Measurements from ENCODE around the gene C11orf24. TPM values are rescaled to one million over a fixed set of nuclear protein-coding genes. Genes with fewer than 3 reads are reported as not detected.
"Not testable (repeated sequence)": the region's sequence is repeated elsewhere in the genome, so short reads cannot be mapped to it uniquely, and the experiment has no call there.

C11orf24 gene
- total RNA-seq, 1 donor from 2014 or later = 27.5 TPM

GRCh38 chr11:68300076-68300830 is 28.5 kb upstream of the C11orf24 start:
- H3K27me3 ChIP-seq (ENCODE audit: control insufficient read depth, insufficient read depth, low read length) = no peaks in the 10 kb centered on the region
- no peaks in the 10 kb centered on the region for H3K36me3 ChIP-seq (ENCODE audit: control insufficient read depth, insufficient read depth, low read length)
- H3K4me3 ChIP-seq (ENCODE audit: low read depth, low read length) = no peak overlapping the region
- TF ChIP-seq, protein P1, sequence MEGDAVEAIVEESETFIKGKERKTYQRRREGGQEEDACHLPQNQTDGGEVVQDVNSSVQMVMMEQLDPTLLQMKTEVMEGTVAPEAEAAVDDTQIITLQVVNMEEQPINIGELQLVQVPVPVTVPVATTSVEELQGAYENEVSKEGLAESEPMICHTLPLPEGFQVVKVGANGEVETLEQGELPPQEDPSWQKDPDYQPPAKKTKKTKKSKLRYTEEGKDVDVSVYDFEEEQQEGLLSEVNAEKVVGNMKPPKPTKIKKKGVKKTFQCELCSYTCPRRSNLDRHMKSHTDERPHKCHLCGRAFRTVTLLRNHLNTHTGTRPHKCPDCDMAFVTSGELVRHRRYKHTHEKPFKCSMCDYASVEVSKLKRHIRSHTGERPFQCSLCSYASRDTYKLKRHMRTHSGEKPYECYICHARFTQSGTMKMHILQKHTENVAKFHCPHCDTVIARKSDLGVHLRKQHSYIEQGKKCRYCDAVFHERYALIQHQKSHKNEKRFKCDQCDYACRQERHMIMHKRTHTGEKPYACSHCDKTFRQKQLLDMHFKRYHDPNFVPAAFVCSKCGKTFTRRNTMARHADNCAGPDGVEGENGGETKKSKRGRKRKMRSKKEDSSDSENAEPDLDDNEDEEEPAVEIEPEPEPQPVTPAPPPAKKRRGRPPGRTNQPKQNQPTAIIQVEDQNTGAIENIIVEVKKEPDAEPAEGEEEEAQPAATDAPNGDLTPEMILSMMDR (IDR thresholded peaks at IDR 0.05; ENCODE audit: insufficient read depth, low read length, poor library complexity, severe bottlenecking) = no peak
- DNase-seq (ENCODE audit: low read depth) = no peak

- not testable (repeated sequence) for H3K27me3 ChIP-seq (ENCODE audit: control insufficient read depth, insufficient read depth, low read length); H3K36me3 ChIP-seq (ENCODE audit: control insufficient read depth, insufficient read depth, low read length); H3K4me3 ChIP-seq (ENCODE audit: low read depth, low read length); DNase-seq (ENCODE audit: low read depth)
These were observed 27.7 kb upstream of the C11orf24 start for GRCh38 chr11:68299517-68299879.

GRCh38 chr11:68298659-68299516 is 27.1 kb upstream of the C11orf24 start:
- Histone ChIP-seq H3K36me3 (ENCODE audit: control insufficient read depth, insufficient read depth, low read length) (no peaks in the 10 kb centered on the region), H3K27me3 (ENCODE audit: control insufficient read depth, insufficient read depth, low read length) (no peaks in the 10 kb centered on the region), H3K4me3 (ENCODE audit: low read depth, low read length) (no peak overlapping the region)
- DNase-seq (ENCODE audit: low read depth) = no peak
- TF ChIP-seq, protein P1 (IDR thresholded peaks at IDR 0.05; ENCODE audit: insufficient read depth, low read length, poor library complexity, severe bottlenecking) = no peak

DNA sequence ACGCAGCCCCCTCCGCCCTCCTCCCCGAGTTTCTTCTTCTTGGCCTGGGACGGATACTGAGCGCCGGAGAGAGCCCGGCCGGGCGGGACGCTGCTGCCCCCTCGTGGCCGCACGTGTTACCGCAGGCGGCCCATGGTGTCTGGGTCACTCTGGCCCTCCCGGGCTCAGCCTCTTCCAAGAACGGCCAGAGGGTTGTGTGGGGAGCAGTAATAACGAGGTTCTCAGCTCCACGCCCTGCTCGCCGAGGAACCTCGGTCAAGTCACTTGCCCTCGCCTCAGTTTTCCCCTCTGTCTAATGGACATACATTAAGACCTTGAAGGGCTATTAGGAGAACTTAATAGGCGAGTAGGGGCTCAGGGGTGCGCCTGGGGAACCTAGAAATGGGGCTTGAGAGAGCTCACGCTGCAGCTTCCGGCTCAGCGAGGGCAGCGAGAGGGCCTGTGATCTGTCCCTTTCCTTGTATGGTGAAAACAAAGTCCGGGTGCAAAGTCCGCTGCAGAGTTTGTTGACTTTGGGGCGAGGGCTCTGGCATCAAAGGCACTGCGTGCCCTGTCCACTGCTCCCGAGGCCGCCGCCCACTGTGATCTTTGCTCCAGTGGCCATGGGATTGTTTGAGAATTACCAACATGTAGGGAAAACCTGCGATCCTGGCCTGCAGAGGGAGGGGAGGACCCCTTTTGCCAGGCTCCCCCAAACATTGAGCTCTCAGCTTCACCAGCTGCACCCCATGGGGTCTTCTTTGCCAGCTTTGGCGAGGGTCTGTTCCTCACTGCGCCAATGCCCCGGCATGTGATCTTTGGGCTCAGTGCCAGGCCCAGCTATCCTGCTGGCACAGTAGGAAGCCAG is 26.3 kb upstream of the C11orf24 start:
- DNase-seq (ENCODE audit: low read depth) = no peak
- TF ChIP-seq, protein P1 (IDR thresholded peaks at IDR 0.05; ENCODE audit: insufficient read depth, low read length, poor library complexity, severe bottlenecking) = peak; percentile 99
- Histone ChIP-seq H3K36me3 (ENCODE audit: control insufficient read depth, insufficient read depth, low read length) (no peaks in the 10 kb centered on the region), H3K4me3 (ENCODE audit: low read depth, low read length) (no peak overlapping the region), H3K27me3 (ENCODE audit: control insufficient read depth, insufficient read depth, low read length) (no peaks in the 10 kb centered on the region)

- TF ChIP-seq, protein P1 (IDR thresholded peaks at IDR 0.05; ENCODE audit: insufficient read depth, low read length, poor library complexity, severe bottlenecking) = no peak
- Histone ChIP-seq H3K36me3 (ENCODE audit: control insufficient read depth, insufficient read depth, low read length) (no peaks in the 10 kb centered on the region), H3K27me3 (ENCODE audit: control insufficient read depth, insufficient read depth, low read length) (no peaks in the 10 kb centered on the region), H3K4me3 (ENCODE audit: low read depth, low read length) (no peak overlapping the region)
- DNase-seq (ENCODE audit: low read depth) = no peak
These were observed 25.7 kb upstream of the C11orf24 start for GRCh38 chr11:68297494-68297811.

GRCh38 chr11:68297052-68297378 is 25.2 kb upstream of the C11orf24 start:
- Histone ChIP-seq H3K27me3 (ENCODE audit: control insufficient read depth, insufficient read depth, low read length) (no peaks in the 10 kb centered on the region), H3K36me3 (ENCODE audit: control insufficient read depth, insufficient read depth, low read length) (no peaks in the 10 kb centered on the region), H3K4me3 (ENCODE audit: low read depth, low read length) (no peak overlapping the region)
- no peak for DNase-seq (ENCODE audit: low read depth)
- TF ChIP-seq, protein P1 (IDR thresholded peaks at IDR 0.05; ENCODE audit: insufficient read depth, low read length, poor library complexity, severe bottlenecking) = no peak
